IMR-90 (cell line): Measurements from ENCODE around the gene LRRC15. TPM values are rescaled to one million over a fixed set of nuclear protein-coding genes. Genes with fewer than 3 reads are reported as not detected.

ENCODE experiments used
- ATAC-seq: fragments of 200-7000 bp; cut with Tn5 transposase; 2 replicates; pipeline ENCODE4 v1.9.1; 2020; ENCODE audit warnings: low read depth, mild to moderate bottlenecking, moderate library complexity
- BruUV-seq: library from RNA; stranded (reverse); fragments of 400-500 nt; replicated peaks from 2 replicates; lab custom pipeline; 2021; lab: Mats Ljungman, UMichigan
- CTCF ChIA-PET: fragments of 300-600 bp; formaldehyde crosslinking; extraction: SDS; loops from one replicate; lab custom pipeline; 2021; ENCODE audit warnings: antibody characterized with exemption; lab: Yijun Ruan, JAX
- POLR2A ChIA-PET: fragments of 300-600 bp; sonication (Branson Sonifier 250); formaldehyde crosslinking; loops from one replicate; lab custom pipeline; 2022; ENCODE audit warnings: antibody characterized with exemption; ENCODE audit not compliant: unreplicated experiment; lab: Charles Lee
- DNase-seq: peaks from one replicate; pipeline ENCODE4 v3.0.0; 2013
- H2AFZ ChIP-seq: replicated peaks from 2 replicates; pipeline ENCODE3; 2013; ENCODE audit warnings: low read length, mild to moderate bottlenecking; ENCODE audit not compliant: poor library complexity
- H2AK5ac ChIP-seq: 2 replicates; pipeline ENCODE4 v1.6.1; 2013; ENCODE audit warnings: low read depth, low read length, inconsistent platforms
- H2AK9ac ChIP-seq: replicated peaks from 2 replicates; pipeline ENCODE3; 2013; ENCODE audit warnings: mild to moderate bottlenecking, low read depth, low read length, moderate library complexity; ENCODE audit not compliant: poor library complexity
- H2BK120ac ChIP-seq: 2 replicates; pipeline ENCODE4 v1.6.1; 2013; ENCODE audit warnings: low read depth, low read length, inconsistent platforms
- H2BK15ac ChIP-seq: 3 replicates; pipeline ENCODE4 v1.6.1; 2013; ENCODE audit warnings: low read depth, low read length, inconsistent platforms
- H2BK20ac ChIP-seq: 2 replicates; pipeline ENCODE4 v1.6.1; 2013; ENCODE audit warnings: low read depth, mild to moderate bottlenecking, inconsistent platforms, low read length, moderate library complexity
- H2BK5ac ChIP-seq: 2 replicates; pipeline ENCODE4 v1.6.1; 2013; ENCODE audit warnings: mild to moderate bottlenecking, low read depth, low read length, inconsistent platforms; ENCODE audit not compliant: poor library complexity, severe bottlenecking
- H3K14ac ChIP-seq: replicated peaks from 2 replicates; pipeline ENCODE4 v1.6.1; 2013; ENCODE audit warnings: low read depth, low read length, inconsistent platforms
- H3K18ac ChIP-seq: 2 replicates; pipeline ENCODE4 v1.6.1; 2013; ENCODE audit warnings: low read depth, low read length, control low read depth
- H3K23ac ChIP-seq: 2 replicates; pipeline ENCODE4 v1.6.1; 2013; ENCODE audit warnings: low read depth, low read length, inconsistent platforms
- H3K27ac ChIP-seq: 2 replicates; pipeline ENCODE4 v1.5.1; 2013; ENCODE audit warnings: mild to moderate bottlenecking, control low read depth, low read length; ENCODE audit not compliant: insufficient read depth
- H3K27me3 ChIP-seq: 2 replicates; pipeline ENCODE4 v1.6.1; 2013; ENCODE audit warnings: low read length; ENCODE audit not compliant: control insufficient read depth, insufficient read depth
- H3K36me3 ChIP-seq: 2 replicates; pipeline ENCODE4 v1.6.1; 2013; ENCODE audit warnings: low read length, mixed read lengths; ENCODE audit not compliant: control insufficient read depth, insufficient read depth
- H3K4ac ChIP-seq: 2 replicates; pipeline ENCODE4 v1.6.1; 2013; ENCODE audit warnings: low read depth, low read length, inconsistent platforms
- H3K4me1 ChIP-seq: 2 replicates; pipeline ENCODE4 v1.6.1; 2013; ENCODE audit warnings: low read length, mixed read lengths; ENCODE audit not compliant: control insufficient read depth, insufficient read depth
- H3K4me2 ChIP-seq: 2 replicates; pipeline ENCODE4 v1.6.1; 2013; ENCODE audit warnings: low read depth, mild to moderate bottlenecking, control low read depth, low read length, moderate library complexity
- H3K4me3 ChIP-seq: 2 replicates; pipeline ENCODE4 v1.5.1; 2013; ENCODE audit warnings: low read depth, mild to moderate bottlenecking, control low read depth, low read length, moderate library complexity; ENCODE audit not compliant: insufficient read depth
- H3K56ac ChIP-seq: 2 replicates; pipeline ENCODE4 v1.6.1; 2013; ENCODE audit warnings: low read length, inconsistent platforms; ENCODE audit not compliant: insufficient read depth; ENCODE audit errors: extremely low read depth
- H3K79me1 ChIP-seq, 2 experiments: 2 replicates each; pipeline ENCODE4 v1.6.1; 2013; ENCODE audit warnings: low read length in 2 of 2, inconsistent platforms in 1 of 2, low read depth in 1 of 2
- H3K9ac ChIP-seq: 2 replicates; pipeline ENCODE4 v1.6.1; 2013; ENCODE audit warnings: low read depth, low read length, control low read depth
- H3K9me1 ChIP-seq: 2 replicates; pipeline ENCODE4 v1.6.1; 2013; ENCODE audit warnings: low read length, inconsistent platforms; ENCODE audit not compliant: insufficient read depth
- H3K9me3 ChIP-seq: 2 replicates; pipeline ENCODE4 v1.6.1; 2013; ENCODE audit warnings: low read length; ENCODE audit not compliant: control insufficient read depth, insufficient read depth
- H4K20me1 ChIP-seq: 2 replicates; pipeline ENCODE4 v1.6.1; 2013; ENCODE audit warnings: low read length, inconsistent platforms; ENCODE audit not compliant: insufficient read depth
- H4K5ac ChIP-seq: 2 replicates; pipeline ENCODE4 v1.6.1; 2013; ENCODE audit warnings: mild to moderate bottlenecking, low read depth, low read length, control low read depth
- H4K8ac ChIP-seq, 2 experiments: 2 replicates each; pipeline ENCODE4 v1.6.1; 2013; ENCODE audit warnings: low read depth in 2 of 2, low read length in 2 of 2, control low read depth in 1 of 2, inconsistent platforms in 1 of 2
- H4K91ac ChIP-seq: 2 replicates; pipeline ENCODE4 v1.6.1; 2013; ENCODE audit warnings: low read depth, low read length, inconsistent platforms; ENCODE audit not compliant: insufficient read depth
- BHLHE40 ChIP-seq: fragments of 150-350 bp; IDR thresholded peaks from 2 replicates; pipeline ENCODE4 v1.6.1; 2016; ENCODE audit warnings: mild to moderate bottlenecking, low read depth, low read length
- ELK1 ChIP-seq: fragments of 150-350 bp; IDR thresholded peaks from 2 replicates; pipeline ENCODE4 v1.6.1; 2016; ENCODE audit warnings: low read depth, mild to moderate bottlenecking, low read length, moderate library complexity, borderline replicate concordance
- NFE2L2 ChIP-seq: fragments of 150-350 bp; IDR thresholded peaks from 2 replicates; pipeline ENCODE4 v1.6.1; 2016; ENCODE audit warnings: low read depth, mild to moderate bottlenecking, low read length
- WGBS, 2 experiments: methylation state at CpG; one replicate each; pipeline versions ENCODE4 v1.1.5 to v1.1.7; 2013; ENCODE audit warnings: missing lambda C conversion rate in 2 of 2; ENCODE audit not compliant: insufficient read length in 1 of 2; ENCODE audit errors: extremely low coverage in 2 of 2; 5-methylcytosine and 5-hydroxymethylcytosine counted together
- dilution Hi-C: fragments of 300-500 bp; cut with HindIII; formaldehyde crosslinking; loops from one replicate; pipeline ENCODE4 v1.14.3; 2018; ENCODE audit warnings: low sequenced_read_pairs; ENCODE audit not compliant: unreplicated experiment
- in situ Hi-C: fragments of 300-500 bp; cut with MboI; formaldehyde crosslinking; loops from 3 replicates; pipeline ENCODE4 v1.14.3; 2019; ENCODE audit warnings: low sequenced_read_pairs, inconsistent platforms, mixed read lengths
- intact Hi-C: fragments of 100-400 bp; cut with micrococcal nuclease; formaldehyde crosslinking; loops from 2 replicates; pipeline ENCODE4 v1.10.0; 2022
- polyA plus RNA-seq, 3 experiments: library from polyadenylated mRNA; depleted of rRNA; stranded (reverse); fragments of >200 nt; gene quantifications; 2 replicates each; pipeline ENCODE4 v1.2.3, GENCODE V29; 2012; ENCODE audit warnings: low replicate concordance in 1 of 3
- total RNA-seq: library from RNA; depleted of rRNA; stranded (reverse); fragments of >200 nt; gene quantifications from 2 replicates; pipeline ENCODE4 v1.2.3, GENCODE V29; 2012
- TF ChIP-seq, protein P1 (sequence below): fragments of 150-350 bp; IDR thresholded peaks from 2 replicates; pipeline ENCODE4 v1.6.1; 2017; ENCODE audit warnings: mild to moderate bottlenecking, antibody characterized with exemption, low read length, low read depth

LRRC15 gene
- total and polyA plus RNA-seq, 2 of the 4 experiments (the other 2 are of a cell fraction) = 2.5 to 9.0 TPM

GRCh38 chr3:194418671-194419070, 49.1 kb upstream of the LRRC15 start:
- no TSS peak for BruUV-seq
- Histone ChIP-seq H2AK5ac (no peak overlapping the region), H2AFZ (no peak overlapping the region), H3K9me3 (no peaks in the 10 kb centered on the region), H2BK15ac (no peak overlapping the region), H3K36me3 (peaks cover 24% of the 10 kb centered on the region), H4K5ac (no peak overlapping the region), H2BK120ac (no peak overlapping the region), H3K27ac (no peak overlapping the region), H3K4me3 (no peak overlapping the region), H4K8ac (no peak overlapping the region), H3K9ac (no peak overlapping the region), H3K79me1 (peaks cover 21 to 52% of the 10 kb centered on the region in 2 experiments), H3K27me3 (no peaks in the 10 kb centered on the region), H3K14ac (no peak overlapping the region), H3K23ac (0 out of 2 replicates have a peak overlapping the region, but pooled peaks have one; percentile 82), H3K4me2 (no peak overlapping the region), H2BK20ac (no peak overlapping the region), H3K4me1 (peaks cover 6% of the 10 kb centered on the region), H3K9me1 (peaks cover 7% of the 10 kb centered on the region), H2BK5ac (no peak overlapping the region), H3K56ac (no peak overlapping the region), H2AK9ac (no peak overlapping the region), H4K20me1 (peaks cover 53% of the 10 kb centered on the region), H4K91ac (no peak overlapping the region), H3K4ac (no peak overlapping the region), H3K18ac (no peak overlapping the region)
- ChIA-PET CTCF (no interaction called here), POLR2A (no interaction called here)
- ATAC-seq (no peak), DNase-seq (no peak)
- in situ Hi-C loops = no loop called here
- intact Hi-C loops = no loop called here
- WGBS, 2 experiments = 100% methylated on average over 1 of the region's 2 CpGs; no CpG with 5 or more reads in 1 of the 2 experiments
- no peak for TF ChIP-seq ELK1
- TF ChIP-seq, protein P1, sequence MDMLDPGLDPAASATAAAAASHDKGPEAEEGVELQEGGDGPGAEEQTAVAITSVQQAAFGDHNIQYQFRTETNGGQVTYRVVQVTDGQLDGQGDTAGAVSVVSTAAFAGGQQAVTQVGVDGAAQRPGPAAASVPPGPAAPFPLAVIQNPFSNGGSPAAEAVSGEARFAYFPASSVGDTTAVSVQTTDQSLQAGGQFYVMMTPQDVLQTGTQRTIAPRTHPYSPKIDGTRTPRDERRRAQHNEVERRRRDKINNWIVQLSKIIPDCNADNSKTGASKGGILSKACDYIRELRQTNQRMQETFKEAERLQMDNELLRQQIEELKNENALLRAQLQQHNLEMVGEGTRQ = no peak
- no peak for TF ChIP-seq NFE2L2
- TF ChIP-seq BHLHE40 = no peak
- dilution Hi-C loops = no loop called here
